Fibroblast of lung (primary cell): Measurements from ENCODE around the gene MYADML2.

Source experiments
- EZH2 ChIP-seq: IDR thresholded peaks from 2 replicates; pipeline ENCODE4 v1.5.1; 2012; ENCODE audit warnings: low read length, control low read depth, mild to moderate bottlenecking; ENCODE audit errors: missing control alignments
- TF ChIP-seq, protein P1 (sequence below), 2 donors: IDR thresholded peaks in 1 of 2; conservative IDR thresholded peaks in 1 of 2; 1 replicate in 1 of 2; 2 replicates in 1 of 2; pipeline ENCODE4 v1.5.1; 2011 to 2012; ENCODE audit warnings: low read length in 2 of 2, control low read depth in 1 of 2, inconsistent platforms in 1 of 2, low read depth in 1 of 2, mild to moderate bottlenecking in 1 of 2

DNA sequence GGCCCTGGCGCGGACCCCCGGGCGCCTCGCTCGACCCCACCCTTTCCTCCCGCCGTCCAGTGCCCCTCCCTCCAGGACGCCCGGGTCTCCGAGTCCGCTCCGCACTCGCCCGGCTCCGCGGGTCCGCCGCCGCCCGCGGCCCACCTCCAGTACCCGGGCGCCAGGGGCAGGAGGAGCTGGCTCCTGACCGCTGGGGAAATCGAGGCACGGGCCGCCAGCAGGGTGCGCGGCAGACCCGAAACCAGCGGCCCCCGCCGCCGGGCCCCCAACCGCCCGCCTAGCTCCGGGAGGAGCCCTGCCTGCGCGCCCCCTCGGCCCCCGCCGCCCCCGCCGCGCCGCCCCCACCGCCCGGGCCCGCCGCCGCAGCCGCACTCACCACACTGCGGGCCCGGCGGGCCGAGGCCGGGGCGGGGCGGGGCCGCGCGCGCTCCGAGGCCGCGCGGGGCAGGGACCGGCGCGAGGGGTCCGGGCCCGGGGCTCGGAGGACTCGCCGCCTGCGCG, 19.8 kb downstream of the MYADML2 start:
- no peak for TF ChIP-seq EZH2
- TF ChIP-seq, protein P1, sequence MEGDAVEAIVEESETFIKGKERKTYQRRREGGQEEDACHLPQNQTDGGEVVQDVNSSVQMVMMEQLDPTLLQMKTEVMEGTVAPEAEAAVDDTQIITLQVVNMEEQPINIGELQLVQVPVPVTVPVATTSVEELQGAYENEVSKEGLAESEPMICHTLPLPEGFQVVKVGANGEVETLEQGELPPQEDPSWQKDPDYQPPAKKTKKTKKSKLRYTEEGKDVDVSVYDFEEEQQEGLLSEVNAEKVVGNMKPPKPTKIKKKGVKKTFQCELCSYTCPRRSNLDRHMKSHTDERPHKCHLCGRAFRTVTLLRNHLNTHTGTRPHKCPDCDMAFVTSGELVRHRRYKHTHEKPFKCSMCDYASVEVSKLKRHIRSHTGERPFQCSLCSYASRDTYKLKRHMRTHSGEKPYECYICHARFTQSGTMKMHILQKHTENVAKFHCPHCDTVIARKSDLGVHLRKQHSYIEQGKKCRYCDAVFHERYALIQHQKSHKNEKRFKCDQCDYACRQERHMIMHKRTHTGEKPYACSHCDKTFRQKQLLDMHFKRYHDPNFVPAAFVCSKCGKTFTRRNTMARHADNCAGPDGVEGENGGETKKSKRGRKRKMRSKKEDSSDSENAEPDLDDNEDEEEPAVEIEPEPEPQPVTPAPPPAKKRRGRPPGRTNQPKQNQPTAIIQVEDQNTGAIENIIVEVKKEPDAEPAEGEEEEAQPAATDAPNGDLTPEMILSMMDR (conservative IDR thresholded peaks at IDR 0.05 in 1 of 2, IDR thresholded peaks at IDR 0.05 in 1 of 2; ENCODE audit: low read depth in 1 of 2, low read length in 2 of 2), result no peak
